GM21529 (cell line): ENCODE measurements around the gene LIMS2.
A peak's percentile ranks its signal among the peaks of the same experiment; 100 is the strongest.

Experiments
- ATAC-seq: cut with Tn5 transposase; IDR thresholded peaks from one replicate; pipeline ENCODE4 v1.9.1; 2021; ENCODE audit not compliant: unreplicated experiment

Gene LIMS2

GRCh38 chr2:127701651-127702394 is 26.5 kb upstream of the LIMS2 start:
- ATAC-seq, result peak; percentile 40

DNA sequence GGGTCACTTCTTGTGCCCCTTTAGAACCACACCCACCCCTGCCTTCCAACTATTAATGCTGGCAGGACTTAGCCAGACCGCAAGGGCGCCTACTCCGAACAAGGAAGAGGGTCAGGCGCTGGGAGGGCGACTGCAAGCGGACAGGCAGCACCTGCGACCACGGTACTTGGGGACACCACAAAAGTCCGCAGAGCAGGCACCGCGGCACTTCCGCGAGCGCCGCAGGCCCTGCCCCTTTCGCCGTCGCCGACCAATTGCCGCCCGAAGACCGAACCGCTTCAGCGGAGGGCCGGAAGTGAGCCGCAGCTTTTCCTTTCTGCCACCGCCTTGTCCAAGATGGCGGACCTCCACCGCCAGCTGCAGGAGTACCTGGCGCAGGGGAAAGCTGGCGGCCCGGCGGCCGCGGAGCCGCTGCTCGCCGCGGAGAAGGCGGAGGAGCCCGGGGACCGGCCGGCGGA is 25.9 kb upstream of the LIMS2 start, which contains the start of gene SFT2D3:
Gene SFT2D3 (plus strand): TSS at position 305 of the 458 bp plus-strand sequence. CDS start 32 bp downstream, at position 337.
- peak; percentile 65 for ATAC-seq

GRCh38 chr2:127700527-127701192 is 25.3 kb upstream of the LIMS2 start:
- ATAC-seq, result peak; percentile 68

GRCh38 chr2:127698553-127699355 is 23.4 kb upstream of the LIMS2 start:
- ATAC-seq, result no peak

GRCh38 chr2:127697482-127698180 is 22.3 kb upstream of the LIMS2 start:
- ATAC-seq, result no peak

GRCh38 chr2:127695491-127696472 is 20.5 kb upstream of the LIMS2 start:
- no peak for ATAC-seq

DNA sequence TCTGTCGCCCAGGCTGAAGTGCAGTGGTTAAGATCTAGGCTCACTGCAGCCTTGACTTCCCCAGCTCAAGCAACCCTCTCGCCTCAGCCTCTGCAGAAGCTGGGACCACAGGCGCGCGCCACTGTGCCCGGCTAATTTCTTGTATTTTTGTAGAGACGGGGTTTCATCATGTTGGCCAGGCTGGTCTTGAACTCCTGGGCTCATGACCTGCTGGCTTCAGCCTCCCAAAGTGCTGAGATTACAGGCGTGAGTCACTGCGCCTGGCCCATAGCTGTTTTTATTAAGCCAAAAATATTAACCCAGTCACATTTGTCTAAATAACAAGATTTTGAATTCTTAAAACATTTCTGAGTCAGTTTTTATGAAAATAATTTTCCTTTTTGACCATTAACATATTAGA is 19.7 kb upstream of the LIMS2 start:
- ATAC-seq, result no peak

DNA sequence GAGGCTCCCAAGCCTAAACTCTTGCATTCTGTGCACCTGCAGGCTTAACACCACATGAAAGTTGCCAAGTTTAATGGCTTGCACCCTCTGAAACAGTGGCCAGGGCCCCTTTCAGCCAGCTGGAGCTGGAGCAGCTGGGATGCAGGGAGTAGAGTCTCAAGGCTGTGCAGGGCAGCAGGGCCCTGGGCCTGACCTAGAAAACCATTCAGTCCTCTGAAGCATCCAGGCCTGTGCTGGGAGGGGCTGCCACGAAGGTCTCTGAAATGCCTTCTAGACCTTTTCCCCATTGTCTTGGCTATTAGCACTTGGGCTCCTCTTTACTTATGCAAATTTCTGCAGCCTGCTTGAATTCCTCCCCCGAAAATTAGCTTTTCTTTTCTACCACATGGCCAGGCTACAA is 15.4 kb upstream of the LIMS2 start:
- ATAC-seq, result no peak

GRCh38 chr2:127688405-127688804 is 13.1 kb upstream of the LIMS2 start:
- no peak for ATAC-seq

DNA sequence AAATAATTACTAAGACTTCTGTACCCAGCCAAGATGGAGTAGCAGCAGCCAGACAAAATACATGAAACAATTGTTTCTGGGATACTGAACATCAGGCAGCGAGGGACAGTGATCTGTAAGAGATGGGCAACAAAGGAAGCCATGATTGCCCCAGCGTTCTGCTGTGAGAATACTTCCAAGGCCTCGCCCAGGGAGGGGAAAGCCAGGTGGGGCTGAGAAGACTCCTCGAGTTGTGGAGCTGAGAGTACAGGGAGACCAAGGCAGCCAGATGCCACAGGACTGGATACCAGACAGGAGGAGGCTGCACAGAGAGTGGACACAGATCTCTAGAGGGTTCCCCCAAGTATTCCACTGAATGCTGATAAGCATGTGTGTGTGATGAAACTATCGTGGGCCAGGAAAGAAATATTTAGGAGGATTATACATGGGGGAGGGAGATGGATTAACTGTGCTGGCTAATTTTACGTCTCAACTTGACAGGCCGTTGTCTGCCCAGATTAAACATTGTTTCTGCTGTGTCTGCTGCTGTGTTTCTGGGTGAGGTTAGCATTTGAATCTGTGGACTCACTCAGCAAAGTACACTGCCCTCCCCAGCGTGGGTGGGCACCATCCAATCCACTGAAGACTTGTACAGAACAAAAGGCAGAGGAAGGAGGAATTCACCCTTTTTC is 10.2 kb upstream of the LIMS2 start:
- no peak for ATAC-seq

- ATAC-seq, result no peak
These were observed 8.4 kb upstream of the LIMS2 start for GRCh38 chr2:127683757-127684156.

- ATAC-seq, result no peak
These were observed 7.7 kb upstream of the LIMS2 start for GRCh38 chr2:127683056-127683455.

GRCh38 chr2:127681976-127682857 is 6.9 kb upstream of the LIMS2 start:
- no peak for ATAC-seq

DNA sequence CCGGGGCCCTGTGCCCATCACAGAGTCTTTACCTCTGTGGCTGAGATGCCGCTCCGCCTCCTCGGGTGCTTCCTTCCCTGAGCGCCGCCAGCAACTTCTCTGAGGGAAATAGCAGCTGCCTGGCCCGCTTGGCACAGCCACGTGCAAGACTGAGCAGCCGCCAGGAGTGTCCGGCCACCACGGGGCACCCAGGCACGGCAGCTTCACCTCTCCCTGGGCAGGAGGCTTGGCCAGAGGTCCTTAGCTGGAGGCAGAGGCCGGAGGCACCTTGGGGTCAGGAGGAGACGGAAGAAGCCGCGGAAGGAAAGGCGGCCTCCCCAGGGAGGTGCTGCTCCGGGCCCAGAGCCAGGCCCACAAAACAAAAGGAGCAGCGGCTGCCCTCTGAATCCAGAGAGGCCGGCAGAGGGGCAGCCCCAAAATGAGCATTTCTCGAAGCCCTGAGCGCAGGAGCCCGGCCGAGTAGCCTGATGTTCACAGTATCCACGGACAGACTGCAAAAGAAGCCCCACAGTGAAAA is 6.0 kb upstream of the LIMS2 start:
- ATAC-seq, result no peak

DNA sequence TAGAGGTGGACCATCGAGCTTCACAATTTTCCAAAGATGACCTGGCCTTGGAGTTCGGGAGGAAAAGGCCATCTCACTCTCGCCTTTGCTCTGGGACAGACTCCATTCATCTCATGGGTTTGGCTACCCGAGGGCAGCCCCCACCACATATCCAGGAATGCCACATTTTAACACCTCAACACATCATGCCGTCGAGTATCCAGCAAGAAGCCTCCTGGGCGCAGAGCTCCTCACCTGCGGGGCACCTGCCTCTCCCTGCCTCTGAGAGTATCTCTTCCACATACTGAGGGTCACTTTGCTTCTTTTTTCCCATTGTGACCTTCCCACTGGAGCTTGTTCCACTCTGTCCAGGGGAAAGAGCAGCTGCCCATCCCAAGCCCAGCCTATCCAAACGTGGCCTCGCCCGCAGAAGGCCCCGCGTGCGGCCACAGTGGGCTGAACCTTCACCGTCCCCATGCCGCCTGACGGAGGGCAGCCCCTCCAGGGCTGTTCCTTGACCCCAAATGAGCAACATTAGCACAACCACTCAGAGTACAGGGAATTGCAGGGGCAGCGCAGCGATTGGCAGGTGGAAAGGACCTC is 5.5 kb upstream of the LIMS2 start:
- no peak for ATAC-seq

DNA sequence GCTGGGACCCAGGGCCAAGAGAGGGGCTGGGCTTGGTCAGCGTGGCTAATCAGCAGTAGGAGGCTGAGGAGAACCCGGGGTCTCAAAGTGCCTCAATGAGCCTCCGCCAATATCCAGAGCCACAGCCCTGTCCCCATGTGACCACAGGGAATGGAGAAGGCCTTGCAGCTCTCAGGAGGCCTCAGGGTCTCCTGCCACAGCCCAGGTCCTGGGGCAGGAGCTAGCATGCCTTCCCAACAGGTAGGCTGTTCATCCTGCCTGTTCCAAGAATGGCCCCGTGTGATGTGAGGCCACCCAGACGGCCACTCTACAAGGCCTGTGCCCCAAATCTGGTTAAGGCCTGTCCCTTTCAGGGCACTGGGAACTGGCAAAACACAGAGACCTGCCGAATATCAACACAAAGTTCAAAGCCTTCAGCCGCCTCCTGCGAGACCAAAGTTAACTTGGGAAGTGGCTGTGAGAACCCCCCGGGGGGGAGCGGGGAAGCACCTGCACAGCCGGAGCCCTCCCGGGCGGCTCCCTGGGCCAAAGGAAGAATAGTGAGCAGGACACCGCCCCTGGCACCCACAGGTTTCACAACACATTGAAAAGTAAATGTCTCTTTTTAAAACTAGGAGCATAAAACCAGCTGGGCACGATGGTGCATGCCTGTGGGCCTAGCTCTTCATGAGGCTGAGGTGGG is 4.5 kb upstream of the LIMS2 start:
- ATAC-seq, result no peak

- no peak for ATAC-seq
These were observed 3.7 kb upstream of the LIMS2 start for GRCh38 chr2:127678991-127679390.
